Gastroesophageal sphincter (tissue), 3 donors: ENCODE data around the gene ADAM22.

Experiments used
- CTCF ChIP-seq, 4 experiments: fragments of 200-600 bp in 2 of 4; fragments of 450-650 bp in 2 of 4; sonication (generic) in 1 of 4; IDR thresholded peaks; one replicate each; pipeline ENCODE4 v1.5.1; 2017 to 2019; ENCODE audit warnings: antibody characterized with exemption in 4 of 4, mild to moderate bottlenecking in 2 of 4, moderate library complexity in 2 of 4
- EP300 ChIP-seq: sonication (generic); formaldehyde crosslinking; IDR thresholded peaks from one replicate; pipeline ENCODE4 v1.6.1; 2017; ENCODE audit warnings: antibody characterized with exemption, mild to moderate bottlenecking
- POLR2A ChIP-seq, 2 donors: fragments of 450-650 bp; IDR thresholded peaks; one replicate each; pipeline ENCODE4 v1.6.1; 2017; ENCODE audit warnings: antibody characterized with exemption in 2 of 2, mild to moderate bottlenecking in 2 of 2, moderate library complexity in 1 of 2
- POLR2AphosphoS5 ChIP-seq: sonication (generic); formaldehyde crosslinking; IDR thresholded peaks from one replicate; pipeline ENCODE4 v1.6.1; 2017; ENCODE audit warnings: antibody characterized with exemption

- TF ChIP-seq CTCF (IDR thresholded peaks at IDR 0.05) (peak; percentile 22 to 51 (median 37)), POLR2A (IDR thresholded peaks at IDR 0.05) (no peak), EP300 (no peak), POLR2AphosphoS5 (no peak)
Measured at GRCh38 chr7:88111140-88111743, 177.2 kb downstream of the ADAM22 start.
